ENCODE data around the gene AQP6. TPM values are rescaled to one million over a fixed set of nuclear protein-coding genes. Genes with fewer than 3 reads are reported as not detected.

Gene AQP6
- total RNA-seq, 1 donor from 2014 or later: 0.35 TPM

DNA sequence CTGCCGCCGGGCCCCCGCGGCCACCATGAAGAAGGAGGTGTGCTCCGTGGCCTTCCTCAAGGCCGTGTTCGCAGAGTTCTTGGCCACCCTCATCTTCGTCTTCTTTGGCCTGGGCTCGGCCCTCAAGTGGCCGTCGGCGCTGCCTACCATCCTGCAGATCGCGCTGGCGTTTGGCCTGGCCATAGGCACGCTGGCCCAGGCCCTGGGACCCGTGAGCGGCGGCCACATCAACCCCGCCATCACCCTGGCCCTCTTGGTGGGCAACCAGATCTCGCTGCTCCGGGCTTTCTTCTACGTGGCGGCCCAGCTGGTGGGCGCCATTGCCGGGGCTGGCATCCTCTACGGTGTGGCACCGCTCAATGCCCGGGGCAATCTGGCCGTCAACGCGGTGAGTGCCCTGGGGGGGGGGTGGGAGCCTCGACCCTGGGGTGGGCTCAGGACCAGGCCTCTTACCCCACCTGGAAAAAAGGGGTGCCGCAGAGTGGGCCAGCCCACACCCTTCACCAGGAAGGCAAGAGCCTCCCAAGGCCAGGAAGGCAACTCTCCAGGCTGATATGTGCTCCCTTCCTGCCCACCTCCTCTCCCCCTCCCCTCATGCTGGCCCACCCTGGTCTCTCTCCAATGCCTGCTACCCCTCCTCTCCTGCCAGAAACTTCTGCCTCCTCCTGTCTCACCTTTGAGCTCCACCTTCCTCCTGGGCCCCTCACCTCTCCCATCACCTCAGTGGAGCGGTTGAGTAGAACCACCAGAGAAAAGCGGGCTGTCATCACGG is 10.6 kb upstream of the AQP6 start:
- Histone ChIP-seq H3K4me3 (no peak overlapping the region), H3K4me1 (peaks cover 14% of the 10 kb centered on the region), H3K27me3 (peaks cover 35% of the 10 kb centered on the region), H3K9me3 (no peaks in the 10 kb centered on the region), H3K36me3 (no peaks in the 10 kb centered on the region), H3K27ac (no peak overlapping the region)
- TF ChIP-seq, protein P1, sequence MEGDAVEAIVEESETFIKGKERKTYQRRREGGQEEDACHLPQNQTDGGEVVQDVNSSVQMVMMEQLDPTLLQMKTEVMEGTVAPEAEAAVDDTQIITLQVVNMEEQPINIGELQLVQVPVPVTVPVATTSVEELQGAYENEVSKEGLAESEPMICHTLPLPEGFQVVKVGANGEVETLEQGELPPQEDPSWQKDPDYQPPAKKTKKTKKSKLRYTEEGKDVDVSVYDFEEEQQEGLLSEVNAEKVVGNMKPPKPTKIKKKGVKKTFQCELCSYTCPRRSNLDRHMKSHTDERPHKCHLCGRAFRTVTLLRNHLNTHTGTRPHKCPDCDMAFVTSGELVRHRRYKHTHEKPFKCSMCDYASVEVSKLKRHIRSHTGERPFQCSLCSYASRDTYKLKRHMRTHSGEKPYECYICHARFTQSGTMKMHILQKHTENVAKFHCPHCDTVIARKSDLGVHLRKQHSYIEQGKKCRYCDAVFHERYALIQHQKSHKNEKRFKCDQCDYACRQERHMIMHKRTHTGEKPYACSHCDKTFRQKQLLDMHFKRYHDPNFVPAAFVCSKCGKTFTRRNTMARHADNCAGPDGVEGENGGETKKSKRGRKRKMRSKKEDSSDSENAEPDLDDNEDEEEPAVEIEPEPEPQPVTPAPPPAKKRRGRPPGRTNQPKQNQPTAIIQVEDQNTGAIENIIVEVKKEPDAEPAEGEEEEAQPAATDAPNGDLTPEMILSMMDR (IDR thresholded peaks at IDR 0.05): no peak
- no peak for DNase-seq
- intact Hi-C loops (cut with DNase I): no loop called here
- no peak for ATAC-seq

DNA sequence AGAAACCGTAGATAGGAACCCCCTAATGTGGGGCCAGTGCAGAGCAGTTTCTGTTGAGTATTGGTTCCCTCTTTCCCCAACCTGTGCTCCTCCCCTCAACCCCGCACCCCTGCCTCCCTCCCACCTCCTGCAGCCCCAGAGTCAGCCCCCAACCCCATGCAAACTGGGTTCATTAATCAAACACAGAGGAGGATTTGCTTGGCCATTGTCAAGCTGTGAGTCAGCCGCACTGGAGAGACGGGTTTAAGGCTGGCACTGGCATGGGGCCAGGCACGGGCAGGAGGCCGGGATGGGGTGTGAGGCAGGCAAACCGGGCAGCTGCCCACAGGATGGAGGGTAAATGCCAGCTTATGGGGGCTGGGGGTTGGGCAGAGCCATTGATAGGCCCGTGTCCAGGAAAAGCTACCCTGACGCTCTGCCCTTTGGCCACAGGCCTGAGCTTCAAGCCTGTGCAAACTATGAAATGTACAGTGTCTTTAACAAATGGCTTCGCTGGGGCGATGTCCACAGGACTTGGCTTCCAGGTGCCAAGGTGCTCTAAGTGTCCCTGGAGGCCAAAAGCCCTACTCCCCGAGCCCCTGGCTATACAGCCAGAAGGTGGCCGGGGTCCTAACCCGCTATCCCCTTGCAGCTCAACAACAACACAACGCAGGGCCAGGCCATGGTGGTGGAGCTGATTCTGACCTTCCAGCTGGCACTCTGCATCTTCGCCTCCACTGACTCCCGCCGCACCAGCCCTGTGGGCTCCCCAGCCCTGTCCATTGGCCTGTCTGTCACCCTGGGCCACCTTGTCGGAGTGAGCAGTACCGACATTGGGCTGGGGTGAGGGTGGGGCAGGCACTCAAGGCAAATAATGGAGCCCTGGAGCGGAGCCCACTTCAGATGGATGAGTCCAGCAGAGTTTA is 9.6 kb upstream of the AQP6 start:
- TF ChIP-seq, protein P1 (IDR thresholded peaks at IDR 0.05): no peak
- Histone ChIP-seq H3K36me3 (no peaks in the 10 kb centered on the region), H3K4me3 (no peak overlapping the region), H3K27me3 (peaks cover 29% of the 10 kb centered on the region), H3K27ac (peak overlapping the region; percentile 6), H3K4me1 (peaks cover 20% of the 10 kb centered on the region), H3K9me3 (no peaks in the 10 kb centered on the region)
- intact Hi-C loops (cut with DNase I): no loop called here
- peak; percentile 90 for DNase-seq
- ATAC-seq: peak; percentile 29

DNA sequence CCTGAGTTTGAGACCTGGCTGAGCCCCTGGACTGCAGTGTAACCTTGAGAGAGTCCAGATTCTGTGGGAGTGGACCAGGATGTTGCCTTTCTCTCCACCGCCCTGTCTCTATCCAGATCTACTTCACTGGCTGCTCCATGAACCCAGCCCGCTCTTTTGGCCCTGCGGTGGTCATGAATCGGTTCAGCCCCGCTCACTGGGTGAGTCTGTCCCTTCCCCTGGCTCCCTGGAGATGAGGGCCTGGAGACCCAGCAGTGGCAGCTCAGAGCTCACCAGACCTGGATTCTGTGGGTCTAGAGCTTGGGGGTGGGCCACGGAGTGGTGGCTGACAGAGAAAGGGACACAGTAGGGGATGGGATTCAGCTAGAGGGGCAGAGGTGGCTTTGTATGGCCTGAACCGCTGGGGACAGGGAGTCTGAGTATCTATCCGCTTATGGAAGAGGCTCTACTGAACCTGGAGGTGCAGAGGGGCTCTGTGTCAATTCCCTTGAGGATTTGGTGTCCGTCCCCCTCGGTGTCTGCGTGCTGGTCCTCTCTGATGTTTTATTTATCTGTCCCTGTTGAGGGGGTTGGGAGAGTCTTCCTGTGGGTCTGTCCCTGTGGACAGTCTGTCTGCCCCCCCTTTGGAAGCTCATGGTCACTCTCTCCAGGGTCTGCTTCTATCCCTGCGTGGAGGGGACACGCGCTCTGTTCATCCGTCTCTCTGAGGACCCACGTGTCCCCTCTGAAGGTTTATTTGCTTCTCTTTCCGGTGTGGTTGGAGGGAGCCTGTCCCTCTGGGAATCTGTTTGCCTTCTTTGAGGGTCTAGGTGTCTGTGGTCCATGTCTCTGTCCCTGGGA is 8.6 kb upstream of the AQP6 start:
- TF ChIP-seq, protein P1 (IDR thresholded peaks at IDR 0.05): no peak
- ATAC-seq: no peak

DNA sequence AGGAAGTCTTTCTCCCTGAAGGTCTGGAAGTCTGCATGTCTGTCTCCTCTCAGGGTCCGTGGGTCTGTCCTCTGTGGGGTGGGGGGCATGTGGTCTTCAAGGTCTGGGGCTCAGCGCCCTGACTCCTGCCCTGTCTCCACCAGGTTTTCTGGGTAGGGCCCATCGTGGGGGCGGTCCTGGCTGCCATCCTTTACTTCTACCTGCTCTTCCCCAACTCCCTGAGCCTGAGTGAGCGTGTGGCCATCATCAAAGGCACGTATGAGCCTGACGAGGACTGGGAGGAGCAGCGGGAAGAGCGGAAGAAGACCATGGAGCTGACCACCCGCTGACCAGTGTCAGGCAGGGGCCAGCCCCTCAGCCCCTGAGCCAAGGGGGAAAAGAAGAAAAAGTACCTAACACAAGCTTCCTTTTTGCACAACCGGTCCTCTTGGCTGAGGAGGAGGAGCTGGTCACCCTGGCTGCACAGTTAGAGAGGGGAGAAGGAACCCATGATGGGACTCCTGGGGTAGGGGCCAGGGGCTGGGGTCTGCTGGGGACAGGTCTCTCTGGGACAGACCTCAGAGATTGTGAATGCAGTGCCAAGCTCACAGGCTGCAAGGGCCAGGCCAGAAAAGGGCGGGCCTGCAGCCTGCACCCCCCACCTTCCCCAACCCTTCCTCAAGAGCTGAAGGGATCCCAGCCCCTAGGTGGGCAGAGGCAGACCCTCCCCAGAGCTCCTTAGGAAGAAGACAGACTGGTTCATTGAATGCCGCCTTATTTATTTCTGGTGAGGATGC is 7.7 kb upstream of the AQP6 start:
- no peak for ATAC-seq
- intact Hi-C loops (cut with DNase I): loop anchor here (5.0 kb wide), 2 partner anchors 92 to 107 kb away; partner anchors contain the start of gene ASIC1
- Histone ChIP-seq H3K36me3 (no peaks in the 10 kb centered on the region), H3K27me3 (peaks cover 13% of the 10 kb centered on the region), H3K27ac (no peak overlapping the region), H3K4me3 (no peak overlapping the region), H3K4me1 (peaks cover 14% of the 10 kb centered on the region), H3K9me3 (no peaks in the 10 kb centered on the region)
- peak; percentile 56 for DNase-seq
- TF ChIP-seq, protein P1 (IDR thresholded peaks at IDR 0.05): no peak

More for the DNA sequence above, 8.6 kb upstream of the AQP6 start:
- no peak for DNase-seq
- no peak overlapping the region for H3K27ac ChIP-seq
- intact Hi-C loops (cut with DNase I): no loop called here
- no peaks in the 10 kb centered on the region for H3K36me3 ChIP-seq
- H3K4me1 ChIP-seq: peaks cover 20% of the 10 kb centered on the region
- peaks cover 22% of the 10 kb centered on the region for H3K27me3 ChIP-seq
- no peaks in the 10 kb centered on the region for H3K9me3 ChIP-seq
- H3K4me3 ChIP-seq: no peak overlapping the region

All from upper lobe of right lung (tissue), 1 donor.